HEK293T (cell line): Measurements from ENCODE around the gene PCNX3.
"Not testable (repeated sequence)": the region's sequence is repeated elsewhere in the genome, so short reads cannot be mapped to it uniquely, and the experiment has no call there.

Source experiments
- CTCF ChIA-PET: fragments of 350-600 bp; formaldehyde crosslinking; extraction: SDS; loops from one replicate; lab custom pipeline; 2021; ENCODE audit warnings: antibody characterized with exemption, inconsistent platforms; lab: Yijun Ruan, JAX
- POLR2A ChIA-PET: fragments of 350-600 bp; formaldehyde crosslinking; extraction: SDS; loops from one replicate; lab custom pipeline; 2020; ENCODE audit warnings: antibody characterized with exemption, inconsistent platforms; lab: Yijun Ruan, JAX
- DNase-seq: peaks from one replicate; pipeline ENCODE4 v3.0.0; 2012; ENCODE audit warnings: mixed read lengths; ENCODE audit errors: extremely low spot score
- ARNT ChIP-seq: fragments of 450-650 bp; IDR thresholded peaks from 2 replicates; pipeline ENCODE4 v1.6.1; 2017; ENCODE audit warnings: mild to moderate bottlenecking
- BHLHE40 ChIP-seq: fragments of 450-650 bp; IDR thresholded peaks from 2 replicates; pipeline ENCODE4 v1.6.1; 2016; ENCODE audit warnings: mild to moderate bottlenecking, moderate library complexity, borderline replicate concordance
- CTBP1 ChIP-seq: fragments of 450-650 bp; IDR thresholded peaks from 2 replicates; pipeline ENCODE4 v1.6.1; 2016; ENCODE audit warnings: borderline replicate concordance
- ELF4 ChIP-seq: fragments of 450-650 bp; IDR thresholded peaks from 2 replicates; pipeline ENCODE4 v1.6.1; 2017; ENCODE audit warnings: antibody characterized with exemption
- FOXA1 ChIP-seq: fragments of 450-650 bp; IDR thresholded peaks from 2 replicates; pipeline ENCODE4 v1.6.1; 2016; ENCODE audit warnings: mild to moderate bottlenecking
- FOXK2 ChIP-seq: fragments of 450-650 bp; IDR thresholded peaks from 2 replicates; pipeline ENCODE4 v1.6.1; 2016; ENCODE audit warnings: mild to moderate bottlenecking
- FOXM1 ChIP-seq: fragments of 450-650 bp; IDR thresholded peaks from 2 replicates; pipeline ENCODE4 v1.6.1; 2017; ENCODE audit warnings: mild to moderate bottlenecking, borderline replicate concordance
- HDGF ChIP-seq: fragments of 450-650 bp; IDR thresholded peaks from 2 replicates; pipeline ENCODE4 v1.6.1; 2017; ENCODE audit warnings: antibody characterized with exemption, borderline replicate concordance
- L3MBTL2 ChIP-seq: fragments of 450-650 bp; conservative IDR thresholded peaks from 2 replicates; pipeline ENCODE4 v1.6.1; 2016; ENCODE audit warnings: mild to moderate bottlenecking
- LEF1 ChIP-seq: fragments of 450-650 bp; IDR thresholded peaks from 2 replicates; pipeline ENCODE4 v1.6.1; 2017; ENCODE audit warnings: mild to moderate bottlenecking, borderline replicate concordance
- NFRKB ChIP-seq: fragments of 450-650 bp; IDR thresholded peaks from 2 replicates; pipeline ENCODE4 v1.6.1; 2016; ENCODE audit warnings: mild to moderate bottlenecking, moderate library complexity
- SP1 ChIP-seq: fragments of 450-650 bp; IDR thresholded peaks from 2 replicates; pipeline ENCODE4 v1.6.1; 2017
- SUZ12 ChIP-seq: fragments of 450-650 bp; IDR thresholded peaks from 2 replicates; pipeline ENCODE4 v1.6.1; 2016; ENCODE audit warnings: mild to moderate bottlenecking
- TARDBP ChIP-seq: fragments of 450-650 bp; IDR thresholded peaks from 2 replicates; pipeline ENCODE4 v1.6.1; 2016
- ZNF384 ChIP-seq: fragments of 450-650 bp; IDR thresholded peaks from 2 replicates; pipeline ENCODE4 v1.6.1; 2016
- TF ChIP-seq, protein P1 (sequence below): fragments of 450-650 bp; IDR thresholded peaks from 2 replicates; pipeline ENCODE4 v1.6.1; 2016

The PCNX3 gene

DNA sequence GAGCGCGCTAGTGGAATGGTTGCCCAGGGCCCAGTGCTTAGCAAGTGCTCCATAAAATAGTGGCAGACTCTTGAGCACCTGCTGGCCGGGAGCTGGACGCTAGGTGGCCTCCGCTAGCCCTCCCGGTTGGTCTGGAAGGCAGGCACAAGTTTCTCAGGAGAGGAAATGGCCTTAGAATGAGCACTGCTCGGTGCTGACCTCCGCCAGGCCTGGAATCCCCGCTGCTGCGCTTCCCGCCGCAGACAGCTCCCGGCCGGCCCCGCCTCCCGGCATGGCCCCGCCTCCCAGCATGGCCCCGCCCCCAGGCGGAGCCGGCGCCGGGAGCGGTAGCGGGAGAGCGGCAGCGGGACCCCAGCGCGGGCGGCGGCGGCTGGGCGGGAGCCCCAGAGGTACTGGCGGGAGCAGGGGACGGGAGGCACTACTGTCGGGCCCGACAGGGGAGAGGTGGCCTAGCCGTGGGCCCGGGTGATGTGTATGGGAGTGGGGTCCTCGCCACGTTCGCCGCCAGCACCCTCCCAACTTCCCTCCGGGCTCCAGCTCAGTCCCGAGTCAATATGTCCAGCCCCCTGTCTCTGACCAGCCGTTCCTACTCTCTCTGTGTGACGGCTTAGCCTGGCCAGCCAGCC, 22.3 kb downstream of the PCNX3 start, which contains the start of gene SIPA1:
TSS of gene SIPA1 (plus strand) at position 308 of the 626 bp plus-strand sequence. CDS start 2,821 bp downstream, outside the sequence.
- TF ChIP-seq BHLHE40 (no peak), SUZ12 (no peak), FOXA1 (no peak), ARNT (no peak), ELF4 (no peak), LEF1 (no peak), CTBP1 (no peak), L3MBTL2 (no peak), TARDBP (no peak), ZNF384 (no peak), FOXM1 (no peak), NFRKB (no peak), HDGF (no peak), SP1 (no peak)
- TF ChIP-seq, protein P1, sequence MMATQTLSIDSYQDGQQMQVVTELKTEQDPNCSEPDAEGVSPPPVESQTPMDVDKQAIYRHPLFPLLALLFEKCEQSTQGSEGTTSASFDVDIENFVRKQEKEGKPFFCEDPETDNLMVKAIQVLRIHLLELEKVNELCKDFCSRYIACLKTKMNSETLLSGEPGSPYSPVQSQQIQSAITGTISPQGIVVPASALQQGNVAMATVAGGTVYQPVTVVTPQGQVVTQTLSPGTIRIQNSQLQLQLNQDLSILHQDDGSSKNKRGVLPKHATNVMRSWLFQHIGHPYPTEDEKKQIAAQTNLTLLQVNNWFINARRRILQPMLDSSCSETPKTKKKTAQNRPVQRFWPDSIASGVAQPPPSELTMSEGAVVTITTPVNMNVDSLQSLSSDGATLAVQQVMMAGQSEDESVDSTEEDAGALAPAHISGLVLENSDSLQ, result no peak
- CTCF ChIA-PET, result interaction anchor here (0.5 to 1.3 kb wide), 7 partner anchors 12 to 641 kb away, joined by 3 to 5 read pairs (median 4); partner anchors contain the start of genes BATF2 and KAT5
- POLR2A ChIA-PET, result interaction anchor here (0.6 to 2.0 kb wide), 23 partner anchors 9 to 350 kb away, joined by 3 to 15 read pairs (median 4); partner anchors contain the start of genes KAT5, MALAT1, MAP3K11 and MUS81
- DNase-seq, result peak; percentile 94

- not testable (repeated sequence) for DNase-seq
- POLR2A ChIA-PET, result interaction anchor here (1.4 to 2.0 kb wide), 5 partner anchors 13 to 81 kb away, joined by 5 to 9 read pairs (median 7); partner anchors contain the start of genes KAT5, RELA and RNASEH2C
- CTCF ChIA-PET, result interaction anchor here (1.2 kb wide), 1 partner anchor 13 kb away, joined by 5 read pairs; no protein-coding TSS in a partner anchor
Observed at GRCh38 chr11:65639228-65639597, 23.6 kb downstream of the PCNX3 start.

DNA sequence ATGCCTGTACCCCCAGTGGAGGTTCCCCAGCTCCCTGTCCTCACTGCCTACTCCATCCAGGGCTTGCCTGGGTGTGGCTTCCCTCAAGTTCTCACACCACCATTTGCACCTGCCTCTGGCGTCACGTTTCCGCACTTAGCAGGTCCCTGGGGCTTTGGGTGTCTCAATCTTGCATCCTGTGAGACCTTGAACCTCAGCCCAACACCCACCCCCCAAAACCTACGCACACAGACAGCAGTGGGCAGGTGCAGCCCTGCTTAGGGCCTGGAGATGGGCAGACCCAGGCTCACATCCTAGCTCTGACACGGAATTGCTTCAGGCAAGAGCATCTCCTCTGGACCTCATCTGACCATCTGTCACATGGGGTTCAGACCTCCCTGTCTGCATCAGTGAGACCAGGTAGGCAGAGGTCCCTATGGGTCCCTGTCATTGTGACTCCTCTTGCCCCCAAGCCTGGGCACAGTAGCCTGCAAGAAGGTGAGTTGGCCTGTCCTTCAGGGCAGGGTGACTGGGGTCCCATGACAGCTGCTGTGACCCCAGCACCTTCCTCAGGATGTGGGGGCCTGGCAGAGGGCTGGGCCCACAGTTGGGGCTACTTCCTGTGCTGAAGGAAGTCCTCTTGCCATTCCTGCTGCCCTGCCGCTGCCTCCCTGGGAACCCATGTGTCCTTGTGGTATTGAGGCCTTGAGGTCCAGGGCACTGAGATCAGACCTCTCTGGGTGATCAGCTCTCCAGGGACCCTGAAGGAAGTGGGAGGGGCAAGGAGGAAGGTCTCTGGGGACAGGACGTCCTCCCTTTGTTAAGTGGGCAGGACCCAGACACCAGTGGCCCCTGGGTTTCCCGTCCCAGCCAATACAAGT, 24.3 kb downstream of the PCNX3 start:
- ChIA-PET POLR2A (interaction anchor here (1.4 to 1.5 kb wide), 2 partner anchors 23 to 80 kb away, joined by 5 read pairs; partner anchors contain the start of genes RELA and RNASEH2C), CTCF (no interaction called here)
- no peak for DNase-seq
- TF ChIP-seq CTBP1 (no peak), SUZ12 (no peak), ARNT (no peak), FOXK2 (no peak), ELF4 (no peak), FOXA1 (no peak), TARDBP (no peak), BHLHE40 (no peak), FOXM1 (no peak), NFRKB (no peak), SP1 (no peak), LEF1 (no peak), L3MBTL2 (no peak), ZNF384 (no peak)
- TF ChIP-seq, protein P1, result no peak

DNA sequence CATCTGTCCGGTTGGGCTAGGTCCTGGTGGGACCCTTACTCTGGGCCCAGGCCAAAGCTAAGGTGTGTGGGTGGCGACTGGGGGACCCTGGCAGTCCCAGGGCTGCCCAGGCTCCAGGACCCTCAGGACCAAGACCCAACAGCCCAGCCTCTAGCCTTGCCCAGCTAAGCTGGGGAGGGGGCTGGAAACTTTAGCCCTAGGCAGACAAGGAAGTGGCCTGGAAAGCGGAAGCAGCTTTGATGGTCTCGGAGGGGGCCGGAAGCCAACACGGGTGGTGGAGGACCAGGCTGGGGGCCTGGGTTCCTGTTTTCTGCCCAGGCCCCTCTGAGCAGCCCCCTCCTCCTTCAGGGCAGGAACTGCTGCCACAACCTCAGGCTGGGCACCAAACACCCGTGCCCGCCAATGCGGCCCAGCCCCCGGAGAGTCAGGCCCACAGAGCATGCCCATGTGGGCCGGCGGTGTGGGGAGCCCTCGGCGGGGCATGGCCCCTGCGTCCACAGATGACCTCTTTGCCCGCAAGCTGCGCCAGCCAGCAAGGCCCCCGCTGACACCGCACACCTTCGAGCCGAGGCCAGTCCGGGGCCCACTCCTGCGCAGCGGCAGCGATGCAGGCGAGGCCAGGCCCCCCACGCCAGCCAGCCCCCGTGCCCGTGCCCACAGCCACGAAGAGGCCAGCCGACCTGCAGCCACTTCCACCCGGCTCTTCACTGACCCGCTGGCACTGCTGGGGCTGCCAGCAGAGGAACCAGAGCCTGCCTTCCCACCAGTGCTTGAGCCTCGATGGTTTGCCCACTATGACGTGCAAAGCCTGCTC, 25.1 kb downstream of the PCNX3 start:
- TF ChIP-seq SP1 (no peak), CTBP1 (no peak), HDGF (no peak), SUZ12 (no peak), FOXM1 (no peak), FOXA1 (no peak)
- no peak for DNase-seq
- POLR2A ChIA-PET, result no interaction called here
- CTCF ChIA-PET, result no interaction called here

- POLR2A ChIA-PET, result interaction anchor here (1.3 to 1.6 kb wide), 2 partner anchors 12 to 21 kb away, joined by 5 to 6 read pairs; partner anchors contain the start of gene RELA
- no peak for DNase-seq
- CTCF ChIA-PET, result no interaction called here
- TF ChIP-seq ZNF384, result no peak
- no peak for TF ChIP-seq FOXK2
- TF ChIP-seq FOXA1, result no peak
- no peak for TF ChIP-seq BHLHE40
- no peak for TF ChIP-seq L3MBTL2
- TF ChIP-seq TARDBP, result no peak
- no peak for TF ChIP-seq HDGF
- no peak for TF ChIP-seq SP1
Observed at GRCh38 chr11:65641297-65642013, 25.9 kb downstream of the PCNX3 start.
